Osteocyte (in vitro differentiated cells): Measurements from ENCODE around the gene TRIP11. TPM values are rescaled to one million over a fixed set of nuclear protein-coding genes. Genes with fewer than 3 reads are reported as not detected.
A peak's percentile ranks its signal among the peaks of the same experiment; 100 is the strongest.

Experiments
- DNase-seq: peaks from one replicate; pipeline ENCODE4 v3.0.0; 2021; ENCODE audit warnings: mixed read lengths; ENCODE audit not compliant: unreplicated experiment; ENCODE audit errors: extremely low spot score
- H3K27ac Mint-ChIP-seq: one replicate; pipeline ENCODE4 v1.8.0; 2021; ENCODE audit warnings: mild to moderate bottlenecking, mixed read lengths; ENCODE audit not compliant: unreplicated experiment
- H3K27me3 Mint-ChIP-seq: one replicate; pipeline ENCODE4 v1.8.0; 2021; ENCODE audit warnings: mixed read lengths; ENCODE audit not compliant: unreplicated experiment
- H3K36me3 Mint-ChIP-seq: one replicate; pipeline ENCODE4 v1.8.0; 2021; ENCODE audit warnings: mixed read lengths; ENCODE audit not compliant: unreplicated experiment
- H3K4me1 Mint-ChIP-seq: one replicate; pipeline ENCODE4 v1.8.0; 2021; ENCODE audit warnings: mixed read lengths; ENCODE audit not compliant: unreplicated experiment
- H3K4me3 Mint-ChIP-seq: one replicate; pipeline ENCODE4 v1.8.0; 2021; ENCODE audit warnings: mild to moderate bottlenecking, moderate library complexity, mixed read lengths; ENCODE audit not compliant: unreplicated experiment
- H3K9me3 Mint-ChIP-seq: one replicate; pipeline ENCODE4 v1.8.0; 2021; ENCODE audit warnings: mixed read lengths; ENCODE audit not compliant: unreplicated experiment
- total RNA-seq: library from RNA; stranded (reverse); gene quantifications from 2 replicates; pipeline ENCODE4 v1.2.1, GENCODE V29; 2021
- TF ChIP-seq, protein P1 (sequence below): fragments of 200-600 bp; sonication (generic); IDR thresholded peaks from 2 replicates; pipeline ENCODE4 v1.5.0; 2021; ENCODE audit warnings: antibody characterized with exemption, mild to moderate bottlenecking, moderate library complexity

TRIP11 gene
- total RNA-seq, 1 donor from 2014 or later: 75.1 TPM

DNA sequence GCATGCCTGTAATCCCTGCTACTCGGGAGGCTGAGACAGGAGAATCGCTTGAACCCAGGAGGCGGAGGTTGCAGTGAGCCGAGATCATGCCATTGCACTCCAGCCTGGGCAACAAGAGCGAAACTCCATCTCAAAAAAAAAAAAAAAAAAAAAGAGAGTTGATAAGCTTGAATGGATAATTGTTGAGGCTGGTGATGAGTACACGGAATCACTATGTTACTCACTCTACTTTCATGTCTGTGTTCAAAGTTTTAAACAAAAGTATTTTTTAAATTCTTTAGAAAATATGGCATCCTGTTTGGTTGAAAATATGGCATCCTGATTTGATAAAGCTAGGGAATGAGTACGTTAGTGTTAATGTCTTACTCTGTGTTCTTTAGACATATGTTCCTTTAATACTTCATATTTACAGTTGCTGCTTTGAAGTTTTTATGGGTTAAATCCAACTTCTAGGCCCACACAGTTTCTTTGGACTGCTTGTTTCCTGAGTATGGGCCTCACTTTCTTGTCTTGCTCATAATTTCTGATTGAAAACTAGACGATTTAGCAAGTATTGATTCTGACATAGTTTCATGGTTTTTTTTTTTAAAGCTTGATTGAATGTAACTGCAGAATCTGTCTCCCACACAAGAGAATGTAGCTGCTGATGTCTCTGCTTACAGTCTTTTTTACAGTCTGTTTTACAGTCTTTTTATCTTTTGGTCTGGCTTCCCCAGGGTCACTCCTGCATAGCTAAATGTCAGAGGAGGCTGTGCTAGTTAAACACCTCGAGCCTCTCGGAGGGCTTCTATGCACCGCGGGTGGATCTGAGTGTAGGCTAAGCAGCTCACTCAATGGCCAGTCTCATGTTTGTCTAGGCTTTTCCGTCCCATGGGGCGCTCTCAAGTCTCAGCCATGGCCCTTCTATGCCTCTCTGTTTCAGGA lies 78.3 kb downstream of the TRIP11 start:
- H3K36me3 Mint-ChIP-seq: peaks cover 4% of the 10 kb centered on the region
- no peaks in the 10 kb centered on the region for H3K9me3 Mint-ChIP-seq
- H3K4me1 Mint-ChIP-seq: peaks cover 15% of the 10 kb centered on the region
- H3K27ac Mint-ChIP-seq: no peak overlapping the region
- no peak for DNase-seq
- no peak overlapping the region for H3K4me3 Mint-ChIP-seq
- H3K27me3 Mint-ChIP-seq: no peaks in the 10 kb centered on the region
- TF ChIP-seq, protein P1, sequence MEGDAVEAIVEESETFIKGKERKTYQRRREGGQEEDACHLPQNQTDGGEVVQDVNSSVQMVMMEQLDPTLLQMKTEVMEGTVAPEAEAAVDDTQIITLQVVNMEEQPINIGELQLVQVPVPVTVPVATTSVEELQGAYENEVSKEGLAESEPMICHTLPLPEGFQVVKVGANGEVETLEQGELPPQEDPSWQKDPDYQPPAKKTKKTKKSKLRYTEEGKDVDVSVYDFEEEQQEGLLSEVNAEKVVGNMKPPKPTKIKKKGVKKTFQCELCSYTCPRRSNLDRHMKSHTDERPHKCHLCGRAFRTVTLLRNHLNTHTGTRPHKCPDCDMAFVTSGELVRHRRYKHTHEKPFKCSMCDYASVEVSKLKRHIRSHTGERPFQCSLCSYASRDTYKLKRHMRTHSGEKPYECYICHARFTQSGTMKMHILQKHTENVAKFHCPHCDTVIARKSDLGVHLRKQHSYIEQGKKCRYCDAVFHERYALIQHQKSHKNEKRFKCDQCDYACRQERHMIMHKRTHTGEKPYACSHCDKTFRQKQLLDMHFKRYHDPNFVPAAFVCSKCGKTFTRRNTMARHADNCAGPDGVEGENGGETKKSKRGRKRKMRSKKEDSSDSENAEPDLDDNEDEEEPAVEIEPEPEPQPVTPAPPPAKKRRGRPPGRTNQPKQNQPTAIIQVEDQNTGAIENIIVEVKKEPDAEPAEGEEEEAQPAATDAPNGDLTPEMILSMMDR: no peak

DNA sequence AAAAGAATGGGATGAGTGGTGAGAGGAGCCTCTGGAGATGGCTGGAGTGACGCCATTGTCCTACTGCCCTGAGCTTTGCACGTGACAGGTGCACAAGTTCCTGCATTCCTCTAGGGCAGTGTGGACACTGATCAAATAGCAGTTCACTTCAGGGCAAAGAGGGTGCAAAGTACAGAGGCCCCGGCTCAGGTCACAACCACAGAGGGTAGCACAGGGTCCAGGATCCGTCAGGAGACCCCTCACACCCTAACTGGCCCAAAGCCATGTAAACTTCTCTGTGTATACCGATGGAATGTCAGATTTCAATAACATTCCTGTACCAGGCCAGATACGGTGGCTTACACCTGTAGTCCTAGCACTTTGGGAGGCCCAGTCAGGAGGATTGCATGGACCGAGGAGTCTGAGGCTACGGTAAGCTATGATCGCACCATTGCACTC lies 82.0 kb downstream of the TRIP11 start:
- H3K4me3 Mint-ChIP-seq: no peak overlapping the region
- H3K27me3 Mint-ChIP-seq: no peaks in the 10 kb centered on the region
- H3K27ac Mint-ChIP-seq: no peak overlapping the region
- no peaks in the 10 kb centered on the region for H3K36me3 Mint-ChIP-seq
- peaks cover 3% of the 10 kb centered on the region for H3K4me1 Mint-ChIP-seq
- TF ChIP-seq, protein P1: no peak
- no peaks in the 10 kb centered on the region for H3K9me3 Mint-ChIP-seq
- peak; percentile 76 for DNase-seq

DNA sequence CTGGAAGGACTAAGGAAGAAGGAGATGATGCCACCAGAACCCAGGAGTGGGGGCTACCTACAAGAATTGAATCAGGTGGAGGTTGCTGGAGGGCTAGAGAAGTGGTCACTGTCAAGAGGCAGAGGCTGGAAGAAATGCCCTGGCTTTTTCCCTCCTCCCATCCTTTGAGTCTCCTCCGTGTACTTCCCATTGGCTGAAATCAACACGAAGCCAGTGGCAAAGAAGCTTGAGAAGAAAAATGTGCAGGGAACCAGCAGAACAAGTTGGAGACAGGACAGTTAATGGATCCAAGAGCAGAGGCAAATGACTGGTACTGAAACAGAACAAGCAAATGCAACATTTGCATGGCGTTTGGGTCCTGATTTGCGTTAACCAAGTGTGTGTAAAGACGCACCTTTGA lies 83.2 kb downstream of the TRIP11 start:
- Mint-ChIP-seq H3K27me3 (no peaks in the 10 kb centered on the region), H3K27ac (no peak overlapping the region), H3K36me3 (no peaks in the 10 kb centered on the region), H3K4me3 (no peak overlapping the region), H3K4me1 (peaks cover 3% of the 10 kb centered on the region), H3K9me3 (no peaks in the 10 kb centered on the region)
- peak; percentile 49 for DNase-seq
- TF ChIP-seq, protein P1: no peak

DNA sequence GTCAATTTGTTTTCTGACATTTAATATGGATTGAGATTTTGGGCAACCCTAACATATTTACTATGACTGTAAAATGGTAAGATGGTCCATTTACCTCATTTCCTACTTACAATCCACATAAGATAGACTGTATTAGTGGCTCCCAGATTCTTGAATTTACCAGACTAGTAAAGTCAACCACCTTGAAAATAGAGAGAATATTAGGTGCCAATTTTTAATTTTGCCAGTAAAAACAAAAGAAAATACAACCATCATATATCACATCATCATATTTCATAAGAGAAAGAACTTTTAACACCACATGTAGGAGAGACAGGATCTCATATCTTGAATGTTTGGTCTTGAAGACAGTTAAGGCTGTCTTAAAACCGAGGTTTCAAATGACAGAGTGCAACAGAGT lies 84.7 kb downstream of the TRIP11 start:
- Mint-ChIP-seq H3K27me3 (no peaks in the 10 kb centered on the region), H3K4me3 (no peak overlapping the region), H3K4me1 (peaks cover 3% of the 10 kb centered on the region), H3K27ac (no peak overlapping the region), H3K36me3 (no peaks in the 10 kb centered on the region), H3K9me3 (no peaks in the 10 kb centered on the region)
- TF ChIP-seq, protein P1: no peak
- DNase-seq: no peak

DNA sequence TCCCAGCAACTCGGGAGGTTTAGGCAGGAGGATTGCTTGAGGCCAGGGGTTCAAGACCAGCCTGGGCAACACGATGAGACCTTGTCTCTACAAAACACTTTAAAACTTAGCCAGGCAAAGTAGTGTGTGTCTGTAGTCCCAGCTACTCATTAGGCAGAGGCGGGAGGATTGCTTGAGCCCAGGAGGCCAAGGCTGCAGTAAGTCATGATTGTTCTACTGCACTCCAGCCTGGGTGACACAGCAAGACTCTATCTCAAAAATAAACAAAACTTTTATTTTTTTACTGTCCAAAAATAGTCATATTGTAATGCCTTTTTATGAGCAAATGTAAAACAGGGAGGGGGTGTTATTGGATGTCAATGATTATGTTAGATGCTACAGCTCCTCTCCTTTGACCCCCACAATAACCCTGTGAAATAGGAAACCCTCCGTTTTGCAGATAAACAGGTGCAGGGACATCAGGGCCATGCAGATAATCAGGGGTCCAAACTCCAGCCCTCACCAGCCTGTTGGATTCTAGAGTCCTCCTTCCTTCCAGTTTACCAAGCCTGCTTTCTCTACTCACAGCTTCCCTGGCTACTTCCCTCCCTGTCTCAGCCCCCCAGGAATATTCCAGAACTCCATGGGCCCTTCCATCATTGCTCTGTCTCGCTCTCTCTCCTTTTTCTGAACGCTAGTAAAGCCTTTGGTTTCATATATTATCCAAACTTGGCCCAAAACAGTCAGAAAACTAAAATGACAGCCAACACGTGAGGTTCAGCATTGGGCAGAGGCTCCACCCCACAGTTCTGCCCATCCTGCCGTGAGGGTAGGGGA lies 86.5 kb downstream of the TRIP11 start:
- Mint-ChIP-seq H3K36me3 (no peaks in the 10 kb centered on the region), H3K4me1 (peaks cover 4% of the 10 kb centered on the region), H3K27me3 (no peaks in the 10 kb centered on the region), H3K9me3 (no peaks in the 10 kb centered on the region), H3K4me3 (no peak overlapping the region), H3K27ac (no peak overlapping the region)
- TF ChIP-seq, protein P1: no peak
- DNase-seq: peak; percentile 36
